SK-N-SH (cell line): ENCODE results near the gene NUDT22. TPM values are rescaled to one million over a fixed set of nuclear protein-coding genes. Genes with fewer than 3 reads are reported as not detected.

Experiments used
- CTCF ChIA-PET: fragments of 300-600, 350-600 bp; formaldehyde crosslinking; extraction: SDS; loops from one replicate; lab custom pipeline; 2021; lab: Yijun Ruan, JAX
- POLR2A ChIA-PET: fragments of 350-600 bp; sonication (Branson Sonifier 250); formaldehyde crosslinking; extraction: SDS; loops from one replicate; lab custom pipeline; 2020; ENCODE audit warnings: antibody characterized with exemption, inconsistent platforms; lab: Yijun Ruan, JAX
- DNase-seq: peaks from one replicate; pipeline ENCODE4 v3.0.0; 2012
- H2AFZ ChIP-seq: fragments of 200-600 bp; sonication (generic); 2 replicates; pipeline ENCODE4 v1.8.1; 2016; ENCODE audit warnings: antibody characterized with exemption, mild to moderate bottlenecking, low read depth
- H3F3A ChIP-seq: fragments of 200-600 bp; sonication (generic); replicated peaks from 2 replicates; pipeline ENCODE3; 2016; ENCODE audit warnings: antibody characterized with exemption, mild to moderate bottlenecking; ENCODE audit not compliant: insufficient read depth
- H3K27ac ChIP-seq, 2 experiments: fragments of 200-500 bp in 1 of 2; fragments of 200-600 bp in 1 of 2; sonication (Bioruptor generic) in 1 of 2; sonication (generic), shearing (Covaris generic) in 1 of 2; 2 replicates each; pipeline versions ENCODE4 v1.5.1 to v1.6.1; 2014 to 2016; ENCODE audit warnings: low read depth in 2 of 2, inconsistent platforms in 1 of 2, low read length in 1 of 2, mild to moderate bottlenecking in 1 of 2, mixed read lengths in 1 of 2
- H3K27me3 ChIP-seq: fragments of 200-600 bp; sonication (generic), shearing (Covaris generic); 2 replicates; pipeline ENCODE4 v1.6.1; 2016; ENCODE audit warnings: mixed run types; ENCODE audit not compliant: insufficient read depth
- H3K36me3 ChIP-seq, 2 experiments: fragments of 200-500 bp in 1 of 2; fragments of 200-600 bp in 1 of 2; sonication (Bioruptor generic) in 1 of 2; sonication (generic) in 1 of 2; replicated peaks in 1 of 2; 2 replicates each; pipeline versions ENCODE3 to v1.5.1; 2014 to 2016; ENCODE audit warnings: low read length in 1 of 2, mild to moderate bottlenecking in 1 of 2; ENCODE audit not compliant: insufficient read depth in 2 of 2, control insufficient read depth in 1 of 2
- H3K4me1 ChIP-seq, 2 experiments: fragments of 200-500 bp in 1 of 2; fragments of 200-600 bp in 1 of 2; sonication (Bioruptor generic) in 1 of 2; sonication (generic), shearing (Covaris generic) in 1 of 2; 2 replicates each; pipeline versions ENCODE4 v1.5.1 to v1.6.1; 2014 to 2016; ENCODE audit warnings: low read depth in 1 of 2, low read length in 1 of 2, mixed run types in 1 of 2; ENCODE audit not compliant: insufficient read depth in 2 of 2, control insufficient read depth in 1 of 2
- H3K4me2 ChIP-seq: fragments of 200-600 bp; sonication (generic), shearing (Covaris generic); 2 replicates; pipeline ENCODE4 v1.6.1; 2017; ENCODE audit warnings: mixed run types
- H3K4me3 ChIP-seq, 2 experiments: fragments of 200-500 bp in 1 of 2; fragments of 200-600 bp in 1 of 2; sonication (Bioruptor generic) in 1 of 2; sonication (generic), shearing (Covaris generic) in 1 of 2; 2 replicates each; pipeline versions ENCODE4 v1.5.1 to v1.8.1; 2014 to 2016; ENCODE audit warnings: low read depth in 2 of 2, inconsistent platforms in 1 of 2, low read length in 1 of 2, mild to moderate bottlenecking in 1 of 2, mixed read lengths in 1 of 2, moderate library complexity in 1 of 2
- H3K79me2 ChIP-seq: fragments of 200-600 bp; sonication (generic); 2 replicates; pipeline ENCODE4 v1.8.1; 2017; ENCODE audit warnings: mild to moderate bottlenecking; ENCODE audit not compliant: insufficient read depth
- H3K9ac ChIP-seq: fragments of 200-600 bp; sonication (generic); 2 replicates; pipeline ENCODE4 v1.6.1; 2017; ENCODE audit warnings: mixed run types
- H3K9me2 ChIP-seq: fragments of 200-600 bp; sonication (generic); 2 replicates; pipeline ENCODE4 v1.6.1; 2017; ENCODE audit warnings: mixed run types
- H3K9me3 ChIP-seq: fragments of 200-600 bp; sonication (generic); 2 replicates; pipeline ENCODE4 v1.6.1; 2017; ENCODE audit warnings: mixed run types, mild to moderate bottlenecking, moderate library complexity
- H4K20me1 ChIP-seq: fragments of 200-600 bp; sonication (generic); 2 replicates; pipeline ENCODE4 v1.6.1; 2017; ENCODE audit warnings: mild to moderate bottlenecking, mixed run types; ENCODE audit not compliant: insufficient read depth
- EP300 ChIP-seq, 2 experiments: IDR thresholded peaks; 2 replicates each; pipeline versions ENCODE4 v1.4.0 to v1.6.1; 2012; ENCODE audit warnings: borderline replicate concordance in 1 of 2, low read depth in 1 of 2, low read length in 1 of 2
- FOSL2 ChIP-seq: IDR thresholded peaks from 2 replicates; pipeline ENCODE4 v1.4.0; 2012; ENCODE audit warnings: low read depth, mild to moderate bottlenecking, moderate library complexity, borderline replicate concordance
- FOXM1 ChIP-seq: IDR thresholded peaks from 2 replicates; pipeline ENCODE4 v1.4.0; 2012; ENCODE audit warnings: low read depth, mild to moderate bottlenecking
- GABPA ChIP-seq: IDR thresholded peaks from 2 replicates; pipeline ENCODE4 v1.4.0; 2012; ENCODE audit warnings: low read depth, mild to moderate bottlenecking
- GATA2 ChIP-seq: sonication (generic); formaldehyde crosslinking; IDR thresholded peaks from 2 replicates; pipeline ENCODE4 v1.5.0; 2020; ENCODE audit warnings: mild to moderate bottlenecking, missing genetic modification reagents
- MXI1 ChIP-seq: IDR thresholded peaks from 2 replicates; pipeline ENCODE4 v1.6.1; 2012; ENCODE audit warnings: mild to moderate bottlenecking, low read depth, low read length, improper control_type of control experiment
- NFIC ChIP-seq: IDR thresholded peaks from 2 replicates; pipeline ENCODE4 v1.4.0; 2012; ENCODE audit warnings: borderline replicate concordance
- NRF1 ChIP-seq: IDR thresholded peaks from 2 replicates; pipeline ENCODE4 v1.6.1; 2012; ENCODE audit warnings: low read depth, mild to moderate bottlenecking, low read length
- PBX3 ChIP-seq: IDR thresholded peaks from 2 replicates; pipeline ENCODE4; 2012
- RAD21 ChIP-seq: IDR thresholded peaks from 2 replicates; pipeline ENCODE4 v1.6.1; 2012; ENCODE audit warnings: mild to moderate bottlenecking, low read length
- REST ChIP-seq: IDR thresholded peaks from 2 replicates; pipeline ENCODE4 v1.6.1; 2012; ENCODE audit warnings: mild to moderate bottlenecking, low read depth, low read length, moderate library complexity
- RFX5 ChIP-seq: IDR thresholded peaks from 2 replicates; pipeline ENCODE4 v1.6.1; 2012; ENCODE audit warnings: mild to moderate bottlenecking, improper control_type of control experiment, low read length
- RXRA ChIP-seq: IDR thresholded peaks from 2 replicates; pipeline ENCODE4 v1.4.0; 2012; ENCODE audit warnings: low read depth, mild to moderate bottlenecking, borderline replicate concordance
- SIN3A ChIP-seq: IDR thresholded peaks from 2 replicates; pipeline ENCODE4 v1.6.1; 2012; ENCODE audit warnings: low read depth, mild to moderate bottlenecking, low read length, moderate library complexity, borderline replicate concordance
- TCF12 ChIP-seq: IDR thresholded peaks from 2 replicates; pipeline ENCODE4 v1.4.0; 2012
- TEAD4 ChIP-seq: IDR thresholded peaks from 2 replicates; pipeline ENCODE4 v1.4.0; 2012; ENCODE audit warnings: mild to moderate bottlenecking, borderline replicate concordance; ENCODE audit not compliant: insufficient read depth
- ZBTB33 ChIP-seq: IDR thresholded peaks from 2 replicates; pipeline ENCODE4 v1.4.0; 2012; ENCODE audit warnings: low read depth, borderline replicate concordance
- WGBS: methylation state at CpG from one replicate; pipeline ENCODE4 v1.1.6; 2017; ENCODE audit warnings: low lambda C conversion rate; 5-methylcytosine and 5-hydroxymethylcytosine counted together
- polyA plus RNA-seq, 3 experiments: library from polyadenylated mRNA; depleted of rRNA; stranded (reverse); fragments of >200 nt; gene quantifications; 2 replicates each; pipeline ENCODE4 v1.2.3, GENCODE V29; 2012

The NUDT22 gene
- polyA plus RNA-seq, 1 of the 3 experiments (the other 2 are of a cell fraction), result 72.7 TPM

- CTCF ChIA-PET, result interaction anchor here (2.8 kb wide), 1 partner anchor 13 kb away, joined by 9 read pairs; the partner anchor contains the start of gene MACROD1
- 95% methylated on average over 12 of the region's 12 CpGs for WGBS
Measured at GRCh38 chr11:64178951-64179639, 47.0 kb upstream of the NUDT22 start.

More at GRCh38 chr11:64178951-64179639, 47.0 kb upstream of the NUDT22 start:
- no peak overlapping the region for H2AFZ ChIP-seq
- peaks cover 20% of the 10 kb centered on the region for H3F3A ChIP-seq
- no peak overlapping the region for H3K9ac ChIP-seq
- no peak overlapping the region for H3K27ac ChIP-seq
- no peak for TF ChIP-seq EP300 (IDR thresholded peaks at IDR 0.05; ENCODE audit: borderline replicate concordance in 1 of 2, low read depth in 1 of 2, low read length in 1 of 2)
- no peak for TF ChIP-seq MXI1
- no peak for TF ChIP-seq RFX5
- TF ChIP-seq TEAD4, result no peak
- TF ChIP-seq FOXM1, result no peak
- TF ChIP-seq RXRA, result no peak
- no peak for TF ChIP-seq RAD21
- TF ChIP-seq FOSL2, result no peak
- TF ChIP-seq NRF1, result no peak
- no peak for TF ChIP-seq PBX3
- no peak for TF ChIP-seq SIN3A
- no peak for TF ChIP-seq GATA2
- TF ChIP-seq NFIC, result no peak
- no peak for TF ChIP-seq GABPA
- no peak for TF ChIP-seq REST
- no peak for TF ChIP-seq TCF12
- no peak for TF ChIP-seq ZBTB33
- H3K36me3 ChIP-seq, result no peaks in the 10 kb centered on the region
- no peaks in the 10 kb centered on the region for H3K27me3 ChIP-seq
- no peak for DNase-seq
- POLR2A ChIA-PET, result no interaction called here
- H3K4me1 ChIP-seq, result peaks cover 14 to 23% of the 10 kb centered on the region in 2 experiments; a peak in 3 of 4 replicates
- no peak overlapping the region for H3K4me2 ChIP-seq
- H3K9me3 ChIP-seq, result no peaks in the 10 kb centered on the region
- no peaks in the 10 kb centered on the region for H3K9me2 ChIP-seq
- no peaks in the 10 kb centered on the region for H4K20me1 ChIP-seq
- H3K4me3 ChIP-seq, result no peak overlapping the region
- H3K79me2 ChIP-seq, result peaks cover 27% of the 10 kb centered on the region
